SU-DHL-6 (cell line): Measurements from ENCODE around the gene UNC5A.

Experiments
- H2AFZ ChIP-seq: fragments of 200-600 bp; sonication (generic); 2 replicates; pipeline ENCODE4 v1.6.1; 2014; ENCODE audit warnings: low read depth, mild to moderate bottlenecking, moderate library complexity, mixed read lengths, antibody characterized with exemption, low read length; ENCODE audit not compliant: severe bottlenecking
- H3F3A ChIP-seq: fragments of 200-600 bp; shearing (Covaris generic); 2 replicates; pipeline ENCODE4 v1.6.0; 2016; ENCODE audit warnings: antibody characterized with exemption, mild to moderate bottlenecking; ENCODE audit not compliant: insufficient read depth
- H3K27ac ChIP-seq: fragments of 200-600 bp; sonication (generic); 2 replicates; pipeline ENCODE4 v1.5.1; 2016; ENCODE audit warnings: low read depth, mild to moderate bottlenecking, low read length, moderate library complexity, mixed read lengths
- H3K27me3 ChIP-seq: fragments of 200-600 bp; sonication (generic), shearing (Covaris generic); 2 replicates; pipeline ENCODE4 v1.6.0; 2014; ENCODE audit warnings: mild to moderate bottlenecking, low read length
- H3K36me3 ChIP-seq: fragments of 200-600 bp; sonication (generic); 2 replicates; pipeline ENCODE4 v1.6.1; 2014; ENCODE audit warnings: mild to moderate bottlenecking, low read length, mixed read lengths
- H3K4me2 ChIP-seq: fragments of 300-600, 200-600 bp; shearing (Covaris generic), sonication (generic); 2 replicates; pipeline ENCODE4 v1.6.0; 2014; ENCODE audit warnings: low read length, low read depth, mild to moderate bottlenecking; ENCODE audit not compliant: poor library complexity, severe bottlenecking
- H3K4me3 ChIP-seq: fragments of 200-600 bp; sonication (generic); 2 replicates; pipeline ENCODE4 v1.5.1; 2014; ENCODE audit warnings: antibody characterized with exemption, low read length, mild to moderate bottlenecking, mixed read lengths; ENCODE audit not compliant: insufficient read depth, poor library complexity, severe bottlenecking
- H3K79me2 ChIP-seq: fragments of 200-600 bp; sonication (generic); 2 replicates; pipeline ENCODE4 v1.6.1; 2014; ENCODE audit warnings: mild to moderate bottlenecking, low read length, moderate library complexity; ENCODE audit not compliant: insufficient read depth
- H3K9ac ChIP-seq: fragments of 200-600 bp; sonication (generic); 2 replicates; pipeline ENCODE4 v1.7.0; 2014; ENCODE audit warnings: mild to moderate bottlenecking, low read length
- H3K9me2 ChIP-seq: fragments of 200-600 bp; sonication (generic); replicated peaks from 2 replicates; pipeline ENCODE4 v1.6.1; 2014; ENCODE audit warnings: low read length; ENCODE audit not compliant: insufficient read depth
- H3K9me3 ChIP-seq: fragments of 200-600 bp; sonication (generic); 2 replicates; pipeline ENCODE4 v1.6.1; 2014; ENCODE audit warnings: low read length, mixed read lengths; ENCODE audit not compliant: insufficient read depth
- H4K20me1 ChIP-seq: fragments of 200-600 bp; sonication (generic); 2 replicates; pipeline ENCODE4 v1.6.1; 2014; ENCODE audit warnings: low read depth, mild to moderate bottlenecking, antibody characterized with exemption, low read length, moderate library complexity, mixed read lengths
- CTCF ChIP-seq: fragments of 200-600 bp; sonication (generic); IDR thresholded peaks from one replicate; pipeline ENCODE4 v1.5.1; 2017; ENCODE audit warnings: antibody characterized with exemption, mild to moderate bottlenecking, low read length, moderate library complexity; ENCODE audit not compliant: insufficient read depth, poor library complexity, severe bottlenecking
- EZH2phosphoT487 ChIP-seq: fragments of 200-600 bp; sonication (generic), shearing (Covaris generic); conservative IDR thresholded peaks from 2 replicates; pipeline ENCODE4 v1.6.1; 2018; ENCODE audit warnings: mild to moderate bottlenecking, antibody characterized with exemption, low read length, moderate library complexity, mixed read lengths

UNC5A gene

DNA sequence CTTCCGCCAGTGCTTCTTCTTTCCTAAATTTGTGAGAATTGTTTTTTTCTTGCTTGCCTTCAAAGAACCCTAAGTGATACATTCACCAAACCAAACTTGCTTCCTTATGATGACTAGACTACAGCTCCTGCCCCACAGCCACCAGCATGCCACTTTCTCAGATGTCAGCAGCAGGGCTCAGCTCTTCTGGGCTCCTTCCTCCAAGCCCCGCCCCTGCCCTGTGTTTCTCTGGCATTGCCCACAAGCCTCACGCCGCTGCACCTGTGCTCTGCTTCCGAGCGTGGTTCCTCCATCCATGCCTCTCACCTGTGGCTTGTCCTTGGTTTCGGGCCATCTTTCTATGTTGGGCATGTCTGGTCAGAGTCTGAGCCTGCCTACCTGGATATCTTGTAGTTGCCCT is 10.6 kb downstream of the UNC5A start:
- Histone ChIP-seq H3K27ac (no peak overlapping the region), H3K27me3 (0 out of 2 replicates have a peak, but pooled peaks cover 2% of the 10 kb centered on the region), H3K79me2 (no peaks in the 10 kb centered on the region), H3K36me3 (no peaks in the 10 kb centered on the region), H3K9me2 (no peaks in the 10 kb centered on the region), H3K9ac (no peak overlapping the region), H3F3A (no peaks in the 10 kb centered on the region), H3K9me3 (no peaks in the 10 kb centered on the region), H3K4me2 (no peak overlapping the region), H4K20me1 (no peaks in the 10 kb centered on the region), H2AFZ (no peak overlapping the region), H3K4me3 (no peak overlapping the region)
- TF ChIP-seq CTCF: no peak
- TF ChIP-seq EZH2phosphoT487: no peak

GRCh38 chr5:176821441-176821840 is 11.1 kb downstream of the UNC5A start:
- Histone ChIP-seq H3K79me2 (no peaks in the 10 kb centered on the region), H3K9me3 (no peaks in the 10 kb centered on the region), H4K20me1 (no peaks in the 10 kb centered on the region), H3K4me3 (no peak overlapping the region), H2AFZ (no peak overlapping the region), H3K36me3 (no peaks in the 10 kb centered on the region), H3F3A (no peaks in the 10 kb centered on the region), H3K27ac (no peak overlapping the region), H3K9ac (no peak overlapping the region), H3K27me3 (0 out of 2 replicates have a peak, but pooled peaks cover 2% of the 10 kb centered on the region), H3K4me2 (no peak overlapping the region), H3K9me2 (no peaks in the 10 kb centered on the region)
- no peak for TF ChIP-seq EZH2phosphoT487
- TF ChIP-seq CTCF: no peak

DNA sequence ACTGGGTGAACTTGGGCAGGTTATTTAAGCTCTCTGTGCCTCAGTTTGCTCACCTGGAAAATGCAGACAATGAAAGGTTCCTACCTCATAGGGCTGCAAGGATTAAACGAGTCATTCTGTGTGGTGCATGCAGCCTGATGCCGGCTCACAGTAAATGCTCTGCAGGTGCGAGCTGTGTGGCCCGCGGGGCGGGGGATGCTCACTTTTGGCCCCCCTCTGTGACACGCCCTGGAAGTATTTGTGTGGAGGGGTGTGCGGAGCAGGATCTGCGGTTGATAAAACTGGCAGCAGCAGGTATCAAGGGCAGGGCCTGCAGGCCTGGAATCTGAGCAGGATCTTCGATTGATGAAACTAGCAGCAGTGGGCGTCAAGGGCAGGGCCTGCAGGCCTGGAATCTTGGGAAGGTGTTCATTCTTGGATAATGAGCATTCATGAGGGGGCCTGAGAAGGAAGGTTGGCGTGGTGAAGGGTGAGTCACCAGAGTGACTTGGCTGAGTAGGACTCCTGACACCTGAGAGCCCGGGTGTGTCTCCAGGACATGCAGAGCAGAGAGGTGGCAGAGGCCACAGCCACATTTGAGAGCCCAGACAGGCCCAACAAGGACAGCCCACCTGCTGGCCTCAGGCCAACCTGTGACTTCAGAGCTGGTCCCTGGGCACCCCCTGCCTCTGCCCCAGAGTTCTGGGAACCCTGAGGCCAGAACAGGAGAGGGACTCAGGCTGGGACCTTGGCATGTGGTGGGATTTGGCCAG is 11.9 kb downstream of the UNC5A start:
- Histone ChIP-seq H4K20me1 (no peaks in the 10 kb centered on the region), H3K4me2 (no peak overlapping the region), H3K9me3 (no peaks in the 10 kb centered on the region), H3K9ac (no peak overlapping the region), H3K36me3 (no peaks in the 10 kb centered on the region), H3K79me2 (no peaks in the 10 kb centered on the region), H3K27me3 (0 out of 2 replicates have a peak, but pooled peaks cover 2% of the 10 kb centered on the region), H3K9me2 (no peaks in the 10 kb centered on the region), H2AFZ (no peak overlapping the region), H3F3A (no peaks in the 10 kb centered on the region), H3K27ac (no peak overlapping the region), H3K4me3 (no peak overlapping the region)
- TF ChIP-seq CTCF: no peak
